Ovary (tissue), 9 donors: ENCODE measurements around the gene CREB3L4. TPM values are rescaled to one million over a fixed set of nuclear protein-coding genes. Genes with fewer than 3 reads are reported as not detected.
"Not testable (repeated sequence)": the region's sequence is repeated elsewhere in the genome, so short reads cannot be mapped to it uniquely, and the experiment has no call there.

ENCODE experiments used
- DNase-seq, 5 donors: peaks; one replicate each; pipeline ENCODE4 v3.0.0-alpha.2; 2019 to 2020
- H3K27ac ChIP-seq, 2 donors: fragments of 200-600 bp; one replicate each; pipeline versions ENCODE4 v1.5.1 to v1.8.0; 2019 to 2022
- H3K27me3 ChIP-seq: fragments of 200-600 bp; one replicate; pipeline ENCODE4 v1.8.0; 2022
- H3K36me3 ChIP-seq: fragments of 200-600 bp; sonication (generic); one replicate; pipeline ENCODE4 v1.5.1; 2019
- H3K4me1 ChIP-seq: one replicate; pipeline ENCODE4 v1.8.1; 2013; ENCODE audit warnings: mild to moderate bottlenecking, moderate library complexity; ENCODE audit not compliant: insufficient read depth
- H3K4me3 ChIP-seq: fragments of 200-600 bp; sonication (generic); one replicate; pipeline ENCODE4 v1.5.1; 2017
- H3K9me3 ChIP-seq, 2 donors: fragments of 200-600 bp in 1 of 2; sonication (generic) in 1 of 2; one replicate each; pipeline versions ENCODE4 v1.5.1 to v1.8.1; 2013 to 2019; ENCODE audit warnings: mild to moderate bottlenecking in 1 of 2, moderate library complexity in 1 of 2
- CTCF ChIP-seq, 3 donors: fragments of 450-650 bp in 2 of 3; fragments of 200-600 bp in 1 of 3; IDR thresholded peaks; one replicate each; pipeline versions ENCODE4 v1.5.1 to v1.8.0; 2016 to 2022; ENCODE audit warnings: antibody characterized with exemption in 3 of 3, mild to moderate bottlenecking in 1 of 3
- EP300 ChIP-seq: sonication (generic); formaldehyde crosslinking; IDR thresholded peaks from one replicate; pipeline ENCODE4 v1.6.1; 2017; ENCODE audit warnings: antibody characterized with exemption
- POLR2A ChIP-seq: fragments of 450-650 bp; IDR thresholded peaks from one replicate; pipeline ENCODE4 v1.6.1; 2017; ENCODE audit warnings: antibody characterized with exemption, mild to moderate bottlenecking, moderate library complexity
- WGBS, 3 donors: extraction: QIAGEN DNeasy Blood & Tissue Kit in 1 of 3; methylation state at CpG; one replicate each; pipeline versions ENCODE4 v1.1.5 to v1.1.7; 2013 to 2017; 5-methylcytosine and 5-hydroxymethylcytosine counted together
- intact Hi-C, 4 donors: fragments of 100-400 bp; cut with DNase I; formaldehyde crosslinking; loops; one replicate each; pipeline versions ENCODE4 v1.11.0 to v1.15.1; 2022 to 2023
- polyA plus RNA-seq, 2 donors: library from polyadenylated mRNA; stranded (reverse); fragments of 200-250 nt in 1 of 2; fragments of 350-450 nt in 1 of 2; fragmentation: Illumina TruSeq in 1 of 2; extraction: RNeasy Lipid Tissue Mini Kit (QIAGEN cat#74804) in 1 of 2; gene quantifications; one replicate each; pipeline ENCODE4 v1.2.3, GENCODE V29; 2013 to 2014
- total RNA-seq, 7 donors: library from RNA; depleted of rRNA in 2 of 7; stranded (reverse); fragments of >200 nt in 2 of 7; fragmentation: NEBNext Ultra II Directional in 3 of 7; extraction: Animal tissue kit (Norgen Biotek cat#: 25700) in 3 of 7; gene quantifications; one replicate each; pipeline versions ENCODE4 v1.1.0 to v1.2.4, GENCODE V29; 2016 to 2023
- donor health status: DM: no; HTN: no; CAD: no; lungs with moderate emphysema.
- donor health status: DM: no; HTN: no; CAD: no.
- donor health status: Bipolar disorder and iron deficiency.
- donor health status: DM: yes; HTN: yes; CAD: no.
- donor health status: DM: no; HTN: no; CAD: no.
- donor health status: DM: yes; HTN: yes; CAD: no.

The CREB3L4 gene
- total and polyA plus RNA-seq, 9 donors, result 10.5 to 27.2 (median 16.6) TPM

- no peak overlapping the region for H3K27ac ChIP-seq
- no peaks in the 10 kb centered on the region for H3K36me3 ChIP-seq
- no peak overlapping the region for H3K4me3 ChIP-seq
- TF ChIP-seq CTCF (IDR thresholded peaks at IDR 0.05) (no peak), POLR2A (no peak), EP300 (no peak)
- 84 to 94% (median 90%) methylated on average over 3 of the region's 3 CpGs for WGBS, 3 donors
- DNase-seq, result no peak
- H3K9me3 ChIP-seq, result no peaks in the 10 kb centered on the region
- no peaks in the 10 kb centered on the region for H3K27me3 ChIP-seq
- intact Hi-C loops, result no loop called here
- no peaks in the 10 kb centered on the region for H3K4me1 ChIP-seq
Measured at GRCh38 chr1:154006136-154006535, 38.4 kb downstream of the CREB3L4 start.

- no peaks in the 10 kb centered on the region for H3K36me3 ChIP-seq
- 61 to 67% (median 62%) methylated on average over 1 of the region's 1 CpG for WGBS, 3 donors
- intact Hi-C loops, result no loop called here
Measured at GRCh38 chr1:154012129-154012528, 44.4 kb downstream of the CREB3L4 start.

GRCh38 chr1:154012543-154012942 lies 44.8 kb downstream of the CREB3L4 start:
- H3K27me3 ChIP-seq, H3K4me1 ChIP-seq, H3K36me3 ChIP-seq, intact Hi-C loops, DNase-seq, H3K4me3 ChIP-seq, H3K27ac ChIP-seq, H3K9me3 ChIP-seq: not testable (repeated sequence)
- WGBS, 3 donors, result 95 to 96% (median 95%) methylated on average over 14 of the region's 14 CpGs

More at GRCh38 chr1:154012129-154012528, 44.4 kb downstream of the CREB3L4 start:
- no peak overlapping the region for H3K4me3 ChIP-seq
- no peak for DNase-seq
- no peaks in the 10 kb centered on the region for H3K27me3 ChIP-seq
- no peaks in the 10 kb centered on the region for H3K4me1 ChIP-seq
- no peaks in the 10 kb centered on the region for H3K9me3 ChIP-seq
- TF ChIP-seq EP300 (no peak), POLR2A (no peak), CTCF (IDR thresholded peaks at IDR 0.05) (no peak)
- H3K27ac ChIP-seq, result no peak overlapping the region

GRCh38 chr1:154014154-154014907 lies 46.6 kb downstream of the CREB3L4 start:
- H3K36me3 ChIP-seq, result no peaks in the 10 kb centered on the region
- H3K9me3 ChIP-seq, result no peaks in the 10 kb centered on the region
- no peak overlapping the region for H3K27ac ChIP-seq
- intact Hi-C loops, result no loop called here
- TF ChIP-seq POLR2A (no peak), CTCF (IDR thresholded peaks at IDR 0.05) (no peak), EP300 (no peak)
- H3K4me1 ChIP-seq, result no peaks in the 10 kb centered on the region
- WGBS, 3 donors, result 52 to 75% (median 60%) methylated on average over 3 of the region's 3 CpGs
- H3K4me3 ChIP-seq, result no peak overlapping the region
- no peaks in the 10 kb centered on the region for H3K27me3 ChIP-seq
- DNase-seq, result no peak

- H3K27me3 ChIP-seq, result no peaks in the 10 kb centered on the region
- no peak for DNase-seq
- H3K4me3 ChIP-seq, result no peak overlapping the region
- WGBS, 3 donors, result 55 to 63% (median 56%) methylated on average over 4 of the region's 4 CpGs
- intact Hi-C loops, result no loop called here
- no peaks in the 10 kb centered on the region for H3K9me3 ChIP-seq
- H3K4me1 ChIP-seq, result no peaks in the 10 kb centered on the region
- H3K27ac ChIP-seq, result no peak overlapping the region
- no peaks in the 10 kb centered on the region for H3K36me3 ChIP-seq
- TF ChIP-seq EP300 (no peak), POLR2A (no peak), CTCF (IDR thresholded peaks at IDR 0.05) (no peak)
Measured at GRCh38 chr1:154019269-154019668, 51.6 kb downstream of the CREB3L4 start.
